Measurements from ENCODE around the gene PLPP4.
A peak's percentile ranks its signal among the peaks of the same experiment; 100 is the strongest.

The PLPP4 gene

GRCh38 chr10:120456626-120457430 lies at the start of gene PLPP4:
Gene PLPP4, plus strand, starts transcription at chr10:120457227. Its CDS starts 79 bp downstream, at chr10:120457306.
- DNase-seq (ENCODE audit: low read depth in 2 of 2): no peak

- DNase-seq (ENCODE audit: low read depth in 2 of 2): no peak
Observed at GRCh38 chr10:120409816-120410215, 47.2 kb upstream of the PLPP4 start.

GRCh38 chr10:120414946-120415345 lies 42.1 kb upstream of the PLPP4 start:
- no peak for DNase-seq (ENCODE audit: low read depth in 2 of 2)

- DNase-seq (ENCODE audit: low read depth in 2 of 2): no peak
Observed at GRCh38 chr10:120415709-120416330, 41.2 kb upstream of the PLPP4 start.

GRCh38 chr10:120420421-120420820 lies 36.6 kb upstream of the PLPP4 start:
- DNase-seq (ENCODE audit: low read depth in 2 of 2): no peak

- DNase-seq (ENCODE audit: low read depth in 2 of 2): no peak
Observed at GRCh38 chr10:120421250-120421649, 35.8 kb upstream of the PLPP4 start.

- DNase-seq (ENCODE audit: low read depth in 2 of 2): no peak
Observed at GRCh38 chr10:120422457-120422856, 34.6 kb upstream of the PLPP4 start.

GRCh38 chr10:120423431-120424197 lies 33.4 kb upstream of the PLPP4 start:
- peak in 1 of 2 experiments; percentile 15 for DNase-seq (ENCODE audit: low read depth in 2 of 2)

GRCh38 chr10:120424198-120424464 lies 32.9 kb upstream of the PLPP4 start:
- DNase-seq (ENCODE audit: low read depth in 2 of 2): no peak

GRCh38 chr10:120426306-120426705 lies 30.7 kb upstream of the PLPP4 start:
- DNase-seq (ENCODE audit: low read depth in 2 of 2): no peak

GRCh38 chr10:120428754-120429153 lies 28.3 kb upstream of the PLPP4 start:
- DNase-seq (ENCODE audit: low read depth in 2 of 2): no peak

- no peak for DNase-seq (ENCODE audit: low read depth in 2 of 2)
Observed at GRCh38 chr10:120429395-120429794, 27.6 kb upstream of the PLPP4 start.

GRCh38 chr10:120431251-120431651 lies 25.8 kb upstream of the PLPP4 start:
- no peak for DNase-seq (ENCODE audit: low read depth in 2 of 2)

- no peak for DNase-seq (ENCODE audit: low read depth in 2 of 2)
Observed at GRCh38 chr10:120432209-120432608, 24.8 kb upstream of the PLPP4 start.

GRCh38 chr10:120433141-120433540 lies 23.9 kb upstream of the PLPP4 start:
- DNase-seq (ENCODE audit: low read depth in 2 of 2): no peak

- no peak for DNase-seq (ENCODE audit: low read depth in 2 of 2)
Observed at GRCh38 chr10:120436439-120437112, 20.5 kb upstream of the PLPP4 start.

GRCh38 chr10:120437541-120437940 lies 19.5 kb upstream of the PLPP4 start:
- DNase-seq (ENCODE audit: low read depth in 2 of 2): no peak

- DNase-seq (ENCODE audit: low read depth in 2 of 2): no peak
Observed at GRCh38 chr10:120451968-120452367, 5.1 kb upstream of the PLPP4 start.

- DNase-seq (ENCODE audit: low read depth in 2 of 2): no peak
Observed at GRCh38 chr10:120453319-120453718, 3.7 kb upstream of the PLPP4 start.

- no peak for DNase-seq (ENCODE audit: low read depth in 2 of 2)
Observed at GRCh38 chr10:120453886-120454285, 3.1 kb upstream of the PLPP4 start.

GRCh38 chr10:120455004-120455403 lies 2.0 kb upstream of the PLPP4 start:
- DNase-seq (ENCODE audit: low read depth in 2 of 2): no peak

GRCh38 chr10:120455606-120456005 lies 1.4 kb upstream of the PLPP4 start:
- no peak for DNase-seq (ENCODE audit: low read depth in 2 of 2)

Measured in stimulated activated CD4-positive, alpha-beta T cell treated with anti-CD3 and anti-CD28 coated beads, Interleukin-12 subunit alpha, Interleukin-12 subunit beta, amount 100 ng/mL, for 24 hours (primary cell).